ENCODE data around the gene SUFU.
A peak's percentile ranks its signal among the peaks of the same experiment; 100 is the strongest.

Gene SUFU

DNA sequence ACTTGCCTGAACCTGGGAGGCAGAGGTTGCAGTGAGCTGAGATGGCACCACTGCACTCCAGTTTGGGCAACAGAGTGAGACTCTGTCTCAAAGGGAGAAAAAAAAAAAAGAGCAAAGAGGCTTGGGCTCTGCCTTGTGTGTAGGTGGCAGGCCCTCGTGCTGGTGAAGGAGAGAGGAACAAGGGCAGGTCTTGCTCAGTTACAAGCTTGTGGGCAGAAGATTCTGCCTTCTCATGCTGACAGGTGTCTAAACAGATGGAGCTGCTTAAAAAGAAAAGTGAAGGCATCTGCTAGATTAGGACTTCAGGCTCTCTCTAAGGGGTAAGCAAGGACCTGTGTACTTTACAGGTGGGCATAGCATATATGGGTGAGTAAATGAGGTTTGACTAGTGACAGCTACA lies 75.0 kb downstream of the SUFU start:
- H3K27ac Mint-ChIP-seq, result peak overlapping the region; percentile 73
- peaks cover 0 to 2% of the 10 kb centered on the region in 2 donors for H3K36me3 Mint-ChIP-seq
- ATAC-seq (replicated peaks), result peak; percentile 69 to 72
- no peaks in the 10 kb centered on the region for H3K9me3 Mint-ChIP-seq
- DNase-seq, result no peak
- H3K4me3 Mint-ChIP-seq, result peak overlapping the region in 1 of 2 donors; percentile 3
- no peaks in the 10 kb centered on the region for H3K27me3 Mint-ChIP-seq
- peaks cover 4 to 14% of the 10 kb centered on the region in 2 donors for H3K4me1 Mint-ChIP-seq

DNA sequence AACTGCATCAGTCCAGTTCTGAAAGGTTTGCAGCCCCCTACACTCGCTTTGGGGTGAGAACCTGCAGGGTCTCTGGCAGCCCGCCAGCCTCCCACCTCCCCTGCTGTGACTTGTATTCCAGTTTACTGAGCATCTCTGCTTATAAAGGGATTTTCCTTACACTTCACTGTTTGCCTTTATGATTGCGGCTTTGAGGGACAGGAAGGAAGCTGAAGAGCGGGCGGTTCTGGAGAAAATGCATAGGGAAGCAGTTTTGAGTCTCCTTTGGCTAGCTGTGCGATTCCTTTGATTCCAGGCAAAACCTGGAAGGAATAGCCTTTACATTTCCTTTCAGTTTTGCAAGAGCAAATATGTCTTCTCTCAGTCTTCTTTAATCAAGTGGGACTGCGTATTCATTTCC lies 75.6 kb downstream of the SUFU start:
- DNase-seq, result no peak
- no peak for ATAC-seq (replicated peaks)
- no peak overlapping the region for H3K4me3 Mint-ChIP-seq
- H3K9me3 Mint-ChIP-seq, result no peaks in the 10 kb centered on the region
- no peaks in the 10 kb centered on the region for H3K27me3 Mint-ChIP-seq
- peaks cover 0 to 2% of the 10 kb centered on the region in 2 donors for H3K36me3 Mint-ChIP-seq
- peak overlapping the region; percentile 20 for H3K27ac Mint-ChIP-seq
- peaks cover 4 to 14% of the 10 kb centered on the region in 2 donors for H3K4me1 Mint-ChIP-seq

DNA sequence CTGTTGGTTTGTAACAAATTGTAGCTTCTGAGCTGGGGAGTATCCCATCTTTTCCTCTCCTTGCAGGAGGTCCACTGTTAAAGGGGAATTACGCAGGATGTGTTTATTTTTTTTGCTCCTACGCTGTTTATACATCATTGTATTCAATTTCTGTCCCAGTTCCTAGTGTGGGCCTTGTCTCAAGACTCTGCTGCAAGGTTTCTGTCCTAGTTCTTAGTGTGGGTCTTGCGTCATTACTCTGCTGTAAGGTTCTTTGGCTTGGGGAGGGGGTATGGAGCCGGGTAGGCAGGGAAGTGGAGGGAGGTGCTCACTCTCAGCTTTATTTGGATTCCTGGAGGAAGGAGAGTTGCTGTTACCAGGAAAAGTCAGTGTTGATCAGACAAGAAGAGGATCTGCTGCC lies 76.5 kb downstream of the SUFU start:
- Mint-ChIP-seq H3K4me3 (no peak overlapping the region), H3K36me3 (peaks cover 0 to 2% of the 10 kb centered on the region in 2 donors), H3K27me3 (no peaks in the 10 kb centered on the region), H3K9me3 (no peaks in the 10 kb centered on the region), H3K27ac (peak overlapping the region; percentile 9), H3K4me1 (peaks cover 4 to 14% of the 10 kb centered on the region in 2 donors)
- ATAC-seq (replicated peaks) (no peak), DNase-seq (no peak)

DNA sequence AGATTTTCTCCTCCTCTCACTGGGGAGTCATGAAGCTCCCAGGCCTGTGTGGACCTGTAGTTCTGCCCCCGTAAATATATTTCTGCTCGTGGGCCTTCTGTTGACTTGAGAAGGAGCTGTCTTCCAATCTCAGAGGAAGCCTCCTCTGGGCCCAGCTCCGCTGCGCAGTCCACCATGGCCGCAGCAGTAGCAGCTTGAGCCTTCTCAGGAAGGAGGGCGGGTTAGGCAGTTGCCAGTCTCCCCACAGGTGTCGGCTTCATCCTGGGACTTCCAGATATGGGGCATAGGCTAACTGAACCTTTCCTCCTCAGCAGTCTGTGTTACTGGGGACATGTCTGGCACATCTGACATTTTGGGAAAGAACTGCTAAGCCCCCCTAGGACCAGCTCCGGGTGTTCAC lies 77.6 kb downstream of the SUFU start:
- H3K4me3 Mint-ChIP-seq, result no peak overlapping the region
- H3K4me1 Mint-ChIP-seq, result peaks cover 4 to 14% of the 10 kb centered on the region in 2 donors
- DNase-seq, result no peak
- no peak overlapping the region for H3K27ac Mint-ChIP-seq
- H3K9me3 Mint-ChIP-seq, result no peaks in the 10 kb centered on the region
- no peaks in the 10 kb centered on the region for H3K27me3 Mint-ChIP-seq
- peaks cover 0 to 2% of the 10 kb centered on the region in 2 donors for H3K36me3 Mint-ChIP-seq
- no peak for ATAC-seq (replicated peaks)

DNA sequence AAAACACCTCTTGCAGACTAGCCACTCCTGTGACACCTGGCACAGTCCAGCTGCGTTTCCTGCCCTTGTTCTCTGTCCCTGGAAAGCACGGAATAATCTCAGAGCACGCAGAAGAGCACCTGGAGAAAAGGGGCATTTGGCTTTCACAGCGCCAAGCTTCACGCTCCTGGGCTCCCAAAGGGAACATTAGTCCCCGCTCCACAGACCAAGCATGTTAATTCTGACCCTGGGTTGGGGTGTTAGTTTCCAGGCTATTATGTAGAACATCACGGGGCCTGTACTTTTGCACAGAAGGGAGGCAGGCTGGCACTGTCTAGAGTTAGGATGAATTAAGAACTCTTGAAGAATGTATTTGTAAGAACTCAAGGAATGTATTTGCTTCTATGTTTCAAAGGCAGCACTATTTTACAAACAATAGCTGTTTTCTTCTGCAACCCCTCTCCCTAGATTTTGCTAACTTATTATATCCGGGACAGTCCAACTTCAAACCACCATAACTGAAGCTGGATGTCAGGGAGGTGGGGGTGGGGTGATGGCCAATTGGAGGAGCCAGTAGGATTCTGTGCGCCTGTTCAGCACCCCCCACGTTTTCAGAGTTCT lies 78.3 kb downstream of the SUFU start:
- Mint-ChIP-seq H3K4me3 (no peak overlapping the region), H3K27me3 (no peaks in the 10 kb centered on the region), H3K9me3 (no peaks in the 10 kb centered on the region), H3K4me1 (peaks cover 4 to 14% of the 10 kb centered on the region in 2 donors), H3K36me3 (peaks cover 0 to 4% of the 10 kb centered on the region in 2 donors), H3K27ac (peak overlapping the region; percentile 14)
- no peak for DNase-seq
- no peak for ATAC-seq (replicated peaks)

DNA sequence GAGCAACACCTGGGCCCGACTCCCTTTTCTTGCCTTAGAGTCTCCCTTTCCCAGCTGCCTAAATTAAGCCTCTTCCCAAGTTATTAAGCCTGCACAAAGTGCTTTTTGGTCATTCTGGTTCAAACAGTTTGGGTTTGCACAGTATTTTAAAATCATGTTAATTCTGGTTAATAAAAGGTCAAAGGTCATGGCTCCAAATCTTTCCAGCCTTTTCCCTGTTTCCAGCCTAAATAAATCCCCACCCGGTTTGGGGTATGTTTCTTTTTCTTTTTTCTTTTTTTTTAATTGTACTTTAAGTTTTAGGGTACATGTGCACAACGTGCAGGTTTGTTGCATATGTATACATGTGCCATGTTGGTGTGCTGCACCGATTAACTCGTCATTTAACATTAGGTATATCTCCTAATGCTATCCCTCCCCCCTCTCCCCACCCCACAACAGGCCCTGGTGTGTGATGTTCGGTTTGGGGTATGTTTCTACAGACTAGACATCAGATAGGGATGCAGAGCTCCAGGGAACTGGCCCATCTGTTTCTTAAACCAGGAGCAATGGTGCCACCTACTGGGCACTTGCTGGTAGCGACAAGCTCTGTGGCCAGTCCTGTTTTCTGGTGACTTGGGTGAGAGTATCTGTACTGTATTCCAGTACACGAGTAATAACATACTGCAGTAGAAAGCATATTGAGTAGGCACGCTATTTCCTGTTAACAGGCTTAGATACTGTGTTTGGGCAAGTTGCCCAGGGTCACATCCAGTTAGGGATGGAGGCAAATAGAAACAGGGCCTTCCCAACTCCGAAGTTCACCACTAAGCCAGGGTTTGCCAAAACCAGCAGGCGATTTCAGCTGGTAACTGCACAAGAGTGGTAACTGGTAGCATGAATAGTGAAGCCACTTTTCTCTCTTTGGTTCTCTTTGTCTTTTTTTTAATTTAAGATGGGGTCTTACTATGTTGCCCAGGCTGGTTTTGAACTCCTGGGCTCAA lies 80.0 kb downstream of the SUFU start:
- Mint-ChIP-seq H3K36me3 (peaks cover 0 to 4% of the 10 kb centered on the region in 2 donors), H3K27ac (no peak overlapping the region), H3K27me3 (no peaks in the 10 kb centered on the region), H3K4me3 (no peak overlapping the region), H3K9me3 (no peaks in the 10 kb centered on the region), H3K4me1 (peaks cover 1 to 10% of the 10 kb centered on the region in 2 donors)
- peak; percentile 98 for ATAC-seq (replicated peaks)
- peak; percentile 74 for DNase-seq

DNA sequence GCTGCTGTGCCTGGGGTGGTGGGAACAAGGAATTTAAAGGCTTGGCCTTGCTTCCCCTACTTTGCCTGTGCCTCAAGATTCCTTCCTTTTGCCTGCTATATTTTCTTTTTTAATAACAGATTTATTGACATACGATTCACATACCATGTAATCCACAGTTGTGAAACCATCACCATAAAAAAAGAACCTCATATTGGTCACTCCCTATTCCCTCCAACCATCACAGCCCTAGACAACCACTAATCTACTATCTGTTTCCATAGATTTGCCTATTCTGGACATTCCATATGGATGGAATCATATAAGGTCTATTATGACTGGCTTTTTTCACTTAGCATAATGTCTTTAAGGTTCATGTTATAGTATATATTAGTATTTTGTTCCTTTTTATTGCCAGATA lies 81.3 kb downstream of the SUFU start:
- Mint-ChIP-seq H3K9me3 (no peaks in the 10 kb centered on the region), H3K4me1 (no peaks in the 10 kb centered on the region), H3K27ac (no peak overlapping the region), H3K36me3 (peaks cover 0 to 4% of the 10 kb centered on the region in 2 donors), H3K4me3 (no peak overlapping the region), H3K27me3 (no peaks in the 10 kb centered on the region)
- DNase-seq (no peak), ATAC-seq (replicated peaks) (no peak)

DNA sequence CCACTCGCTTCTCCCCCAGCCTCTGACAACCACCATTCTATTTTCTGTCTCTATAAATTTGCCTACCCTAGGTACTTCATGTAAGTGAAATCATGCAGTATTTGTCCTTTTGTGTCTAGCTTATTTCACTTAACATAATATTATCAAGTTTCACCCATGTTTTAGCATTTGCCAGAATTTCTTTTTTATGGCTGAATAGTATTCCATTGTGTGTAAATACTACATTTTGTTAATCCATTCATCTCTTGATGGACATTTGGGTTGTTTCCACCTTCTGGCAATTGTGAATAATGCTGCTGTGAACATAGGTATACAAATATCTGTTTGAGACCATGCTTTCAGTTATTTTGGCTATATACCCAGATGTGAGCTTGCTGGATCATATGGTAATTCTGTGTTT lies 83.1 kb downstream of the SUFU start:
- Mint-ChIP-seq H3K36me3 (peaks cover 0 to 4% of the 10 kb centered on the region in 2 donors), H3K9me3 (no peaks in the 10 kb centered on the region), H3K4me3 (no peak overlapping the region), H3K27me3 (no peaks in the 10 kb centered on the region), H3K27ac (no peak overlapping the region), H3K4me1 (no peaks in the 10 kb centered on the region)
- DNase-seq (no peak), ATAC-seq (replicated peaks) (no peak)

DNA sequence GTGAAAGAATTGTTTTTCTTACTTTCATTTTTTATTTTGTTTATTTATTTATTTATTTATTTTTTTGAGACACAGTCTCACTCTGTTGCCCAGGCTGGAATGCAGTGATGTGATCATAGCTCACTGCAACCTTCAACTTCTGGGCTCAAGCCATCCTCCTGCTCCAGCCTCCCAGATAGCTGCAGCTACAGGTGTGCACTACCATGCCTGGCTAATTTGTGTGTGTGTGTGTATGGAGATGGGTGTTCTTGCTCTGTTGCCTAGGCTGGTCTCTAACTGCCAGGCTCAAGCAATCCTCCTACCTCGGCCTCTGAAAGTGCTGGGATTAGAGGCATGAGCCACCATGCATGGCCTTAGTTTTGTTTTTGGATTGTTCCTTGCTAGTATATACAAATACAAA lies 85.1 kb downstream of the SUFU start:
- Mint-ChIP-seq H3K4me1 (no peaks in the 10 kb centered on the region), H3K4me3 (no peak overlapping the region), H3K27ac (no peak overlapping the region), H3K36me3 (peaks cover 6 to 10% of the 10 kb centered on the region in 2 donors), H3K9me3 (no peaks in the 10 kb centered on the region), H3K27me3 (no peaks in the 10 kb centered on the region)
- DNase-seq, result no peak
- ATAC-seq (replicated peaks), result no peak

DNA sequence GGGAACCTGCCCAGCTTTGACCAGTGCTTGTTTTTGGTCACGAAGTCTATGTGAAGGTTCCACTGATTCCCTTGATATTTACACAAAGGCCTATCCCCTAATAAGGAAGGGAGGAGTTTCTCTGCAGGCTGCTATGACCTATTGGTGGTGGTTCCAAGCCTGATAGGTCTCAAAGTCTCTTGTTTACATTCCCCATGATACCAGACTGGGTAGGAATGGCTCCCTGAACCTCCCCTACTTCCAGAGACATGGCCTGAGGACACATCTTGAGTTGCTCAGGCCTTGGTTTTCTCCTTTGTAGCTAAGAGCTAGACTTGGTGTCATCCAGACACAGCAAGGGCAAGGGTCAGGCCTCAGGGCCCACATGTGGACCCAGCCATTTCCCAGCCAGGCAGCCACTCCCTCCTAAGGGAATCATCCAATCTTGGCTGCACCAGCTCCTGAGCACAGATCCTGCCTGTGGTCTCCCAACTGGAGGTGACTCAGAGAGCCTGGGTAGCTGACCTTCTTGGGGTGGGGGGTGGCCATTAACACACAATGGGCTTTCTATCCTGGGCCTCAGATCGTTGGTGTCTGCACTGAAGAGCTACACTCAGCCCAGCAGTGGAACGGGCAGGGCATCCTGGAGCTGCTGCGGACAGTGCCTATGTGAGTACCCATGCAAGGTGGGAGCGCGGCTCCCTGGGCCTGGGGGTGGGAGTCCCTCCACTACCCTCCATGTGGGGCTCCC lies 89.5 kb downstream of the SUFU start:
- ATAC-seq (replicated peaks) (no peak), DNase-seq (no peak)
- Mint-ChIP-seq H3K27ac (peak overlapping the region; percentile 62), H3K4me1 (peaks cover 4 to 5% of the 10 kb centered on the region in 2 donors), H3K9me3 (no peaks in the 10 kb centered on the region), H3K27me3 (no peaks in the 10 kb centered on the region), H3K4me3 (no peak overlapping the region), H3K36me3 (peaks cover 12 to 25% of the 10 kb centered on the region in 2 donors)

DNA sequence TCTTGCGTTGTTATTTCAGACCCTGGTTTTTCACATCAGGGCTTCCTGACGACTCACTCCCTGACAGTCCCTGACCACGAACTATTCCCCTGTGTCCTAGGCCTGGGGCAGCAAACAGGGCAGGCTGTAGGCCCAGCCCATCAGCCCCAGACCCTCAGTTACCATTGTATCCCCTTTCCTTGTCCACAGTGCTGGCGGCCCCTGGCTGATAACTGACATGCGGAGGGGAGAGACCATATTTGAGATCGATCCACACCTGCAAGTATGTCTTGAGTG lies 90.0 kb downstream of the SUFU start:
- peaks cover 4 to 5% of the 10 kb centered on the region in 2 donors for H3K4me1 Mint-ChIP-seq
- H3K36me3 Mint-ChIP-seq, result peaks cover 15 to 30% of the 10 kb centered on the region in 2 donors
- DNase-seq (no peak), ATAC-seq (replicated peaks) (no peak)
- H3K27ac Mint-ChIP-seq, result peak overlapping the region; percentile 62
- no peak overlapping the region for H3K4me3 Mint-ChIP-seq
- no peaks in the 10 kb centered on the region for H3K27me3 Mint-ChIP-seq
- H3K9me3 Mint-ChIP-seq, result no peaks in the 10 kb centered on the region

DNA sequence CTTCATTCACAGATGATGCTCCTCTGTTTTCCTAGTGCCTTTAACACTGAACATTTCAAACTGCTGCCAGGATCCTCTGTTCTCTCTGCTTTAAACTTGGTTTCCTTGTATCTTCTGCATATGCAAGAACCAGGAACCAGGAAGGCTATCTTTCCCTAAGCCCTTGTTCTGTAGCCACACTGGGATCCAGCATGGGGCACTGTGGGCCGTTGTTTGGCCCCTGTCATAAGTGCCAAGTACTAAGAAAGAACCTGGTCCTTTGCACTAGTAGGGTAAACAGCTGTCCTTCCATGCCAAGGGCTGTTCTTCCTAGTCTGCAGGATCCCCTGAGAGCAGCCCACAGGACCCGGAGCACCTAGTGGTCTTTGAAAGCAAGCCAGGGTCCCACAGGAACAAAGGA lies 91.5 kb downstream of the SUFU start:
- DNase-seq, result no peak

DNA sequence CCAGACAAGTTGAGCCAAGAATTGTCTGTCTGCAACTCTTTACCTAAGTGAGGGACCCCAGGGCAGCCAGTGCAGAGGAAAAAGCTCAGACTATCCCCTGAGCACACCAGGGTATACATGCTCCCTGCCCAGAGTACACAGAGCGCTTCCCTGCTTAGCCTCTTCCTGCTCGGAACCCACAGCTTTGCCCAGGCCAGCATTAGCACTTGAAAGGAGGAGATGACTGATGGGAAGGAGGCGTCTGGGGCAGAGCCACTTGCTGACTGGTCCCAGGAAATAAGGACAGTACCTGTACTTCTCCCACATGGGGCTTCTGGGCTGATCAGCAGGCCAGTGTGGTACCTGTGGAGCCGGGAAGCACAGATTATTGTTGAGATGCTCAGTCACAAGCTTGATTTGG lies 92.1 kb downstream of the SUFU start:
- no peaks in the 10 kb centered on the region for H3K27me3 Mint-ChIP-seq
- no peak for ATAC-seq (replicated peaks)
- H3K4me3 Mint-ChIP-seq, result no peak overlapping the region
- peaks cover 20 to 45% of the 10 kb centered on the region in 2 donors for H3K36me3 Mint-ChIP-seq
- no peak overlapping the region for H3K27ac Mint-ChIP-seq
- H3K9me3 Mint-ChIP-seq, result no peaks in the 10 kb centered on the region
- no peak for DNase-seq
- H3K4me1 Mint-ChIP-seq, result peaks cover 4 to 5% of the 10 kb centered on the region in 2 donors

More for the DNA sequence above, 91.5 kb downstream of the SUFU start:
- Mint-ChIP-seq H3K4me3 (no peak overlapping the region), H3K36me3 (peaks cover 20 to 40% of the 10 kb centered on the region in 2 donors), H3K4me1 (peaks cover 4 to 5% of the 10 kb centered on the region in 2 donors), H3K27me3 (no peaks in the 10 kb centered on the region), H3K9me3 (no peaks in the 10 kb centered on the region), H3K27ac (no peak overlapping the region)
- ATAC-seq (replicated peaks), result no peak

DNA sequence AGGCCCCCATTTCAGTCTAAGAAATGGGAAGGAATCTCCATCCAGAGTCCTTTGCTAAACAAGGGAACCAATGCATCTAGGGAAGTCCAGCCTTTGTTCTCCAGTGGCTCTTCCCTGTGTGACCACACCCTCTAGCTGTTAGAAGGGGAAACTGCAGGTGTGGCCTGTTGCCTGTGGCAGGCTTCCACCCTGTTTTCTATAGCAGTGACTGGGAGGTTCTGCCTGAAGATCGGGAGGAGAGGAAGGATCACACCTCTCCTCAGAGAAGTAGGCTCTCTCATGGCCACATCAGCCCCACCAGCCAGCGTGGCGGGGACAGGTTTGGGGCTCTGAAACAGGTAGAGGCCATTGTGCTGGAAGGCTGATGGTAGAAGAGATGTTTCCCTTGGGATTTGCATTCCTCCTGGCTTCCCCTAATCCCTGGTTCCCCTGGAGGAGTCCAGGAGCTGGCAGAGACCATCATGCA lies 92.8 kb downstream of the SUFU start:
- peaks cover 20 to 47% of the 10 kb centered on the region in 2 donors for H3K36me3 Mint-ChIP-seq
- H3K9me3 Mint-ChIP-seq, result no peaks in the 10 kb centered on the region
- no peak for DNase-seq
- peaks cover 4 to 5% of the 10 kb centered on the region in 2 donors for H3K4me1 Mint-ChIP-seq
- peak; percentile 58 to 68 for ATAC-seq (replicated peaks)
- H3K4me3 Mint-ChIP-seq, result no peak overlapping the region
- no peaks in the 10 kb centered on the region for H3K27me3 Mint-ChIP-seq
- H3K27ac Mint-ChIP-seq, result no peak overlapping the region
